CD8-positive, alpha-beta memory T cell (primary cell): ENCODE results near the gene NOVA2. TPM values are rescaled to one million over a fixed set of nuclear protein-coding genes. Genes with fewer than 3 reads are reported as not detected.

Source experiments
- CTCF ChIA-PET: fragments of 350-600 bp; sonication (Branson Sonifier 250); formaldehyde crosslinking; loops from one replicate; lab custom pipeline; 2021; ENCODE audit warnings: antibody characterized with exemption; lab: Charles Lee
- POLR2A ChIA-PET: fragments of 350-600 bp; sonication (Branson Sonifier 250); formaldehyde crosslinking; loops from one replicate; lab custom pipeline; 2021; ENCODE audit warnings: antibody characterized with exemption; lab: Charles Lee
- DNase-seq, 5 donors: peaks; one replicate each; pipeline versions ENCODE4 v3.0.0 to v3.0.0-alpha.2; 2020 to 2022; ENCODE audit warnings: mixed read lengths in 1 of 5
- H3K27ac ChIP-seq: one replicate; pipeline ENCODE4 v1.7.0; 2013; ENCODE audit warnings: low read depth, mild to moderate bottlenecking, low read length, moderate library complexity
- H3K27me3 ChIP-seq: 2 replicates; pipeline ENCODE4 v1.7.0; 2013; ENCODE audit warnings: low read length, mild to moderate bottlenecking; ENCODE audit not compliant: insufficient read depth, poor library complexity, severe bottlenecking
- H3K36me3 ChIP-seq: 2 replicates; pipeline ENCODE4 v1.7.0; 2013; ENCODE audit warnings: mild to moderate bottlenecking, low read length, moderate library complexity; ENCODE audit not compliant: insufficient read depth
- H3K4me1 ChIP-seq: 2 replicates; pipeline ENCODE4 v1.7.0; 2013; ENCODE audit warnings: mild to moderate bottlenecking, low read length, moderate library complexity; ENCODE audit not compliant: insufficient read depth
- H3K4me3 ChIP-seq: 2 replicates; pipeline ENCODE4 v1.7.0; 2013; ENCODE audit warnings: mild to moderate bottlenecking, low read length
- H3K9me3 ChIP-seq: 2 replicates; pipeline ENCODE4 v1.7.0; 2013; ENCODE audit warnings: mild to moderate bottlenecking, low read length
- H3K27ac Mint-ChIP-seq, 8 donors: one replicate each; pipeline ENCODE4 v1.8.0; 2020 to 2021; ENCODE audit warnings: mixed read lengths in 8 of 8, mild to moderate bottlenecking in 6 of 8, inconsistent platforms in 3 of 8, moderate library complexity in 3 of 8
- H3K27me3 Mint-ChIP-seq, 2 donors: one replicate each; pipeline ENCODE4 v1.8.0; 2020 to 2021; ENCODE audit warnings: mixed read lengths in 2 of 2, mild to moderate bottlenecking in 1 of 2, moderate library complexity in 1 of 2
- H3K36me3 Mint-ChIP-seq, 3 donors: one replicate each; pipeline ENCODE4 v1.8.0; 2020 to 2021; ENCODE audit warnings: mixed read lengths in 3 of 3, inconsistent platforms in 1 of 3, mild to moderate bottlenecking in 1 of 3
- H3K4me1 Mint-ChIP-seq, 3 donors: one replicate each; pipeline ENCODE4 v1.8.0; 2020 to 2021; ENCODE audit warnings: mixed read lengths in 3 of 3, inconsistent platforms in 1 of 3, mild to moderate bottlenecking in 1 of 3
- H3K4me3 Mint-ChIP-seq, 7 donors: one replicate each; pipeline ENCODE4 v1.8.0; 2020 to 2021; ENCODE audit warnings: mixed read lengths in 7 of 7, mild to moderate bottlenecking in 6 of 7, moderate library complexity in 4 of 7, inconsistent platforms in 2 of 7
- H3K9me3 Mint-ChIP-seq, 5 donors: one replicate each; pipeline ENCODE4 v1.8.0; 2020 to 2022; ENCODE audit warnings: mixed read lengths in 5 of 5, mild to moderate bottlenecking in 3 of 5, moderate library complexity in 2 of 5, inconsistent platforms in 1 of 5
- polyA plus RNA-seq: library from polyadenylated mRNA; unstranded; fragments of 300-500 nt; fragmentation: Illumina TruSeq; gene quantifications from one replicate; pipeline ENCODE4 v1.2.3, GENCODE V29; 2021
- total RNA-seq, 2 experiments: library from RNA; stranded (reverse); gene quantifications; one replicate each; pipeline ENCODE4 v1.2.3, GENCODE V29; 2021

NOVA2 gene
- total and polyA plus RNA-seq, 3 experiments from 2014 or later = not detected

DNA sequence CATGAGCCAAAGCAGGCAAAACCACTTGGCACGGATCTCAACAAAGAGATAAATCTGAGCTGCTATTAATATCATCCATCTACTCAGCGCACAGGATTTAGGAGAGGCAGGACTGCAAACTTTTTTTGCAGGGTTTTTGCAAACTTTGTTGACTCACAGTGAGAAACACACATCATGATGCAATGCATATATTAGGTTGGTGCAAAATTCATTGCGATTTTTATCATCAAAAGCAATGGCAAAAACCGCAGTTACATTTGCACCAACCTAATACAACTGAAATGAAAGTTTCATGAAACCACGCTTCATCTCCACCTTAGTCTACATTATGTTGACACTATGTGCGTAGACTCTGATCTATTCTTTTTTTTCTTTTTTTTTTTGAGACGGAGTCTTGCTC lies 4.5 kb upstream of the NOVA2 start:
- CTCF ChIA-PET = no interaction called here

DNA sequence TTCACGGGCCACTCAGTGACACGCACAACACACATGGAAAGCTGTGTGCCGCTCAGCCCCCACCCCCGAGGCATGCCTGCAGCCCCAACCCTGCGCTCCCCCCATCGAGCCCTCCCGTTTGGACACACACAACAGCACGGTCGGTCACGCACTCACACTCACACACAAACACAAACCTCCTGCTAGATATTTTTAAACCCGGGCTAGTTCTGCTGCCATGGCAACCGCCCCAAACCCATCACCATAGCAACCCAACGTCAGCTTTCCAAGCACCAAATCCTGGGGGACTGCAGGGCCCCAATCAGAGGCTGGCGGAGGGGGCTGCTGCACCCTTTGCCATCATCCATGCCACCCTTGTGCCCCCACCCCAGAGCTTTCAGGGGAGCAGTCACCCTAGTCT lies 2.5 kb upstream of the NOVA2 start:
- Histone ChIP-seq H3K36me3 (no peaks in the 10 kb centered on the region), H3K9me3 (no peaks in the 10 kb centered on the region), H3K27me3 (peaks cover 39% of the 10 kb centered on the region), H3K4me3 (no peak overlapping the region), H3K4me1 (peaks cover 14% of the 10 kb centered on the region), H3K27ac (no peak overlapping the region)
- no peak for DNase-seq
- no peaks in the 10 kb centered on the region for H3K9me3 Mint-ChIP-seq
- ChIA-PET CTCF (interaction anchor here (0.6 kb wide), 1 partner anchor 223 kb away, joined by 3 read pairs; no protein-coding TSS in a partner anchor), POLR2A (no interaction called here)
- peaks cover 50 to 60% of the 10 kb centered on the region in 2 donors for H3K27me3 Mint-ChIP-seq
- H3K4me3 Mint-ChIP-seq = no peak overlapping the region
- H3K27ac Mint-ChIP-seq = peak overlapping the region in 1 of 8 donors; percentile 39
- peaks cover 12 to 16% (median 12%) of the 10 kb centered on the region in 3 donors for H3K4me1 Mint-ChIP-seq
- peaks cover 0 to 12% (median 0%) of the 10 kb centered on the region in 3 donors for H3K36me3 Mint-ChIP-seq

More for the DNA sequence above, 4.5 kb upstream of the NOVA2 start:
- Histone ChIP-seq H3K4me3 (no peak overlapping the region), H3K27me3 (peaks cover 23% of the 10 kb centered on the region), H3K4me1 (no peaks in the 10 kb centered on the region), H3K27ac (no peak overlapping the region), H3K9me3 (no peaks in the 10 kb centered on the region), H3K36me3 (no peaks in the 10 kb centered on the region)
- H3K4me3 Mint-ChIP-seq = peak overlapping the region in 1 of 7 donors; percentile 26
- H3K27me3 Mint-ChIP-seq = peaks cover 38 to 58% of the 10 kb centered on the region in 2 donors
- H3K9me3 Mint-ChIP-seq = no peaks in the 10 kb centered on the region
- peaks cover 0 to 3% (median 0%) of the 10 kb centered on the region in 3 donors for H3K4me1 Mint-ChIP-seq
- no peak overlapping the region for H3K27ac Mint-ChIP-seq
- no peak for DNase-seq
- POLR2A ChIA-PET = no interaction called here
- H3K36me3 Mint-ChIP-seq = peaks cover 0 to 5% (median 0%) of the 10 kb centered on the region in 3 donors

GRCh38 chr19:45975306-45976070 lies 1.8 kb upstream of the NOVA2 start:
- peaks cover 42% of the 10 kb centered on the region for H3K27me3 ChIP-seq
- Mint-ChIP-seq H3K27ac (no peak overlapping the region), H3K9me3 (no peaks in the 10 kb centered on the region), H3K4me1 (peaks cover 12 to 18% (median 14%) of the 10 kb centered on the region in 3 donors), H3K36me3 (peaks cover 0 to 12% (median 0%) of the 10 kb centered on the region in 3 donors), H3K4me3 (no peak overlapping the region), H3K27me3 (peaks cover 53 to 59% of the 10 kb centered on the region in 2 donors)
- H3K4me1 ChIP-seq = peaks cover 16% of the 10 kb centered on the region
- H3K4me3 ChIP-seq = no peak overlapping the region
- POLR2A ChIA-PET = no interaction called here
- no peak for DNase-seq
- H3K36me3 ChIP-seq = no peaks in the 10 kb centered on the region
- CTCF ChIA-PET = interaction anchor here (0.6 kb wide), 1 partner anchor 223 kb away, joined by 3 read pairs; no protein-coding TSS in a partner anchor
- H3K9me3 ChIP-seq = no peaks in the 10 kb centered on the region
- H3K27ac ChIP-seq = no peak overlapping the region

DNA sequence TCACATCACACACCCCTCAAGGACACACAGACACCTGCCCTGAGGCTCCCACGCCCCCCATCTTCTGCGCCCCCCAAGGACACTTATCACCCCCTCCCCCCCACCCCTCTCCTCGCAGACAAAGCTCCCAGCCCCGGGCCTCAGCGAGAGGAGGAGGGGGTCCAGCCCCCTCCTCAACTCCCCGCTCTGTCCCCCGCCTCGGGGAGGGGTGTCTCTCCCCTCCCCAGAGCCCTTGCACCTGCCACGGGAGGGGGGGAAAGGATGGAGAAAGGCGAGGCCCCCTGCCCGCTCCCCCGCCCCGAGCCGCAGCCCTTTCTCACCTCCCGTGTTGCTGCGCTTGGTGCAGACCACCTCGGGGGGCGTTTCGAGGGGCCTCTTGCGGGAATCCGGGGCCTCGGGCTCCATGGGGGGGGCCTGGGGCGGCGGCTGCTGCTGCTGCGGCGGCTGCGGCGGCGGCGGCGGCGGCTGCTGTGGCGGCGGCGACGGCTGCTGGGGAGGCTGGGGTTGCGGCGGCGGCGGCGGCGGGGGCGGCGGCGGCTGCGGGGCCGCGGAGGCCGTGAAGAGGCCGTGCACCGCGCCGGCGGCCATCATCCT lies 621 bp downstream of the NOVA2 start:
- H3K4me3 ChIP-seq = no peak overlapping the region
- no peak overlapping the region for H3K27ac ChIP-seq
- H3K4me1 Mint-ChIP-seq = peaks cover 12 to 18% (median 14%) of the 10 kb centered on the region in 3 donors
- CTCF ChIA-PET = no interaction called here
- no peaks in the 10 kb centered on the region for H3K36me3 ChIP-seq
- no peak for DNase-seq
- peaks cover 68% of the 10 kb centered on the region in 2 donors for H3K27me3 Mint-ChIP-seq
- H3K36me3 Mint-ChIP-seq = peaks cover 0 to 12% (median 0%) of the 10 kb centered on the region in 3 donors
- peak overlapping the region in 3 of 7 donors; percentile 9 to 62 (median 42) for H3K4me3 Mint-ChIP-seq
- peaks cover 50% of the 10 kb centered on the region for H3K27me3 ChIP-seq
- H3K9me3 Mint-ChIP-seq = no peaks in the 10 kb centered on the region
- no peaks in the 10 kb centered on the region for H3K9me3 ChIP-seq
- peaks cover 16% of the 10 kb centered on the region for H3K4me1 ChIP-seq
- POLR2A ChIA-PET = no interaction called here
- no peak overlapping the region for H3K27ac Mint-ChIP-seq

- Mint-ChIP-seq H3K36me3 (peaks cover 0 to 12% (median 0%) of the 10 kb centered on the region in 3 donors), H3K4me3 (peak overlapping the region; percentile 9 to 62 (median 33)), H3K9me3 (no peaks in the 10 kb centered on the region), H3K27ac (peak overlapping the region in 5 of 8 donors; percentile 0 to 45 (median 29)), H3K27me3 (peaks cover 70% of the 10 kb centered on the region in 2 donors), H3K4me1 (peaks cover 12 to 18% (median 14%) of the 10 kb centered on the region in 3 donors)
- ChIA-PET CTCF (no interaction called here), POLR2A (no interaction called here)
- no peaks in the 10 kb centered on the region for H3K9me3 ChIP-seq
- H3K27ac ChIP-seq = no peak overlapping the region
- H3K27me3 ChIP-seq = peaks cover 50% of the 10 kb centered on the region
- DNase-seq = peak in 4 of 5 donors; percentile 6 to 64 (median 32)
- H3K4me1 ChIP-seq = peaks cover 16% of the 10 kb centered on the region
- no peaks in the 10 kb centered on the region for H3K36me3 ChIP-seq
- H3K4me3 ChIP-seq = no peak overlapping the region
These were observed 1.4 kb downstream of the NOVA2 start for GRCh38 chr19:45972081-45972946.

DNA sequence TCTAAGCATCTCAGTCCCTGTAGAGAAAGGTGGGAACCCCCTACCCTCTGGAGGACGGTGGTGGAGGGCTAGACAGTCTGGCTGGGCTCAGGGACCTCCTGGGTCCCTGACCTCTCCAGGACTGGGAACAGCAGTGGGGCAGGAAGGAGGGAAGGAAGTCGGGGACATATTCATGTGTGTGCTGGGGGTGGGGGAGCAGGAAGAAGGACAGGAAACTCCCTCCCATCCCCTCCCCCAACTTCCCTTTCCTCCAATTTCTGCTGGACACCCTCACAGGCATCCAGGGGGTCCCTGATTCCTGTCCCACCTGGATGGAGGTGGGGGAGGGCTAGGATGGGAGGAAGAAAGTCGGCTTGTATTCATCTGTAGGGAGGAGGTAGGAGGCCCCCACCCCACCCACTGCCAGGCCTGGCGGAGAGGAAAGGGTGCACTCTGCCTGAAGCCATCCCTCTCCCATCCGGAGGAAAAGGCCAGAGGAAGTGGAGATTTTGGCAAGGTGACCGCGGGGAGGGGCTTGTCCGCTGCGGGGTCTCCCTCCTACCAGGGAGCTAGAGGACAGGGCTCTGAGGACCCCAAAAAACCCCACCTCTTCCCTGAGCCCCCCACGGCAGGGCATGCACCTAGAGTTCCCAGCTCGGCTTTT lies 2.3 kb downstream of the NOVA2 start:
- H3K9me3 Mint-ChIP-seq = no peaks in the 10 kb centered on the region
- H3K27me3 Mint-ChIP-seq = peaks cover 69 to 75% of the 10 kb centered on the region in 2 donors
- Histone ChIP-seq H3K4me3 (no peak overlapping the region), H3K4me1 (peaks cover 16% of the 10 kb centered on the region), H3K36me3 (no peaks in the 10 kb centered on the region), H3K27ac (no peak overlapping the region), H3K9me3 (no peaks in the 10 kb centered on the region), H3K27me3 (peaks cover 50% of the 10 kb centered on the region)
- H3K36me3 Mint-ChIP-seq = peaks cover 0 to 12% (median 0%) of the 10 kb centered on the region in 3 donors
- peak overlapping the region in 1 of 8 donors; percentile 0 for H3K27ac Mint-ChIP-seq
- POLR2A ChIA-PET = no interaction called here
- CTCF ChIA-PET = no interaction called here
- peaks cover 12 to 18% (median 14%) of the 10 kb centered on the region in 3 donors for H3K4me1 Mint-ChIP-seq
- DNase-seq = no peak
- H3K4me3 Mint-ChIP-seq = peak overlapping the region in 2 of 7 donors; percentile 12 to 62

GRCh38 chr19:45969676-45970075 lies 4.0 kb downstream of the NOVA2 start:
- peaks cover 0 to 7% (median 0%) of the 10 kb centered on the region in 3 donors for H3K36me3 Mint-ChIP-seq
- Histone ChIP-seq H3K27me3 (peaks cover 34% of the 10 kb centered on the region), H3K4me1 (peaks cover 16% of the 10 kb centered on the region), H3K27ac (no peak overlapping the region), H3K4me3 (no peak overlapping the region), H3K36me3 (no peaks in the 10 kb centered on the region), H3K9me3 (no peaks in the 10 kb centered on the region)
- no peak overlapping the region for H3K4me3 Mint-ChIP-seq
- POLR2A ChIA-PET = no interaction called here
- CTCF ChIA-PET = no interaction called here
- H3K27me3 Mint-ChIP-seq = peaks cover 54 to 73% of the 10 kb centered on the region in 2 donors
- H3K9me3 Mint-ChIP-seq = no peaks in the 10 kb centered on the region
- H3K27ac Mint-ChIP-seq = no peak overlapping the region
- H3K4me1 Mint-ChIP-seq = peaks cover 12 to 18% (median 14%) of the 10 kb centered on the region in 3 donors
- no peak for DNase-seq
